Glutamatergic neuron (in vitro differentiated cells): ENCODE data around the gene SRSF7. TPM values are rescaled to one million over a fixed set of nuclear protein-coding genes. Genes with fewer than 3 reads are reported as not detected.

ENCODE experiments used
- DNase-seq: peaks from one replicate; pipeline ENCODE4 v3.0.0; 2022
- H3K27ac Mint-ChIP-seq: one replicate; pipeline ENCODE4 v1.8.0; 2020; ENCODE audit warnings: mild to moderate bottlenecking, mixed read lengths, inconsistent platforms; ENCODE audit not compliant: unreplicated experiment
- H3K27me3 Mint-ChIP-seq: one replicate; pipeline ENCODE4 v1.8.0; 2020; ENCODE audit warnings: mild to moderate bottlenecking, moderate library complexity, mixed read lengths, inconsistent platforms; ENCODE audit not compliant: unreplicated experiment
- H3K36me3 Mint-ChIP-seq: one replicate; pipeline ENCODE4 v1.8.0; 2020; ENCODE audit warnings: mild to moderate bottlenecking, mixed read lengths, inconsistent platforms; ENCODE audit not compliant: unreplicated experiment
- H3K4me1 Mint-ChIP-seq: one replicate; pipeline ENCODE4 v1.8.0; 2020; ENCODE audit warnings: mild to moderate bottlenecking, low read depth, mixed read lengths, inconsistent platforms; ENCODE audit not compliant: unreplicated experiment
- H3K4me3 Mint-ChIP-seq: one replicate; pipeline ENCODE4 v1.8.0; 2020; ENCODE audit warnings: mild to moderate bottlenecking, mixed read lengths, inconsistent platforms; ENCODE audit not compliant: unreplicated experiment
- H3K9me3 Mint-ChIP-seq: one replicate; pipeline ENCODE4 v1.8.0; 2020; ENCODE audit warnings: mild to moderate bottlenecking, moderate library complexity, mixed read lengths, inconsistent platforms; ENCODE audit not compliant: unreplicated experiment
- total RNA-seq: library from RNA; stranded (reverse); fragmentation: NEBNext Ultra II Directional; extraction: Animal tissue kit (Norgen Biotek cat#: 25700); gene quantifications from one replicate; pipeline ENCODE4 v1.2.1, GENCODE V29; 2021; ENCODE audit not compliant: unreplicated experiment
- TF ChIP-seq, protein P1 (sequence below): fragments of 200-600 bp; sonication (generic); IDR thresholded peaks from one replicate; pipeline ENCODE4 v1.5.0; 2021; ENCODE audit not compliant: partially characterized antibody, unreplicated experiment

Gene SRSF7
- total RNA-seq, 1 donor from 2014 or later: 155 TPM

- H3K27me3 Mint-ChIP-seq: peaks cover 13% of the 10 kb centered on the region
- H3K4me3 Mint-ChIP-seq: no peak overlapping the region
These were observed 3.3 kb upstream of the SRSF7 start for GRCh38 chr2:38754506-38754905.

DNA sequence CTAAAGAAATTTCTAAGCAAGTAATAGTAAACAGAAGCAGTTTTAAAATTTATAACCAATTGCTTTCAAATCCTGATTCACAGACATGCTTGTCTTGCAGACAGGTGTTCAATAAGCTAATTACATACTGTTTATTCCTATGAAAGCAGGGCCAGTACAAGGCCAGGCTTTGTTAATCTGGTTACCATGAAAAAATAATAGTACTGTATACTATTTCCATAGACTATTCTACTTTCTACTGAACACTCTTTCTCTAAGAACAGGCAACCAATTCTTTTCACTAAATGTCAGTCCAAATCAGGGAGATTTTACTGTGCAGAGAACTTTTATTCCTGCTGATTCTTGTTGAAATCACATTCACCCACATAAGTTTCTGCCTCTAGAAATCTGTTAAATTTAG, 2.9 kb upstream of the SRSF7 start:
- Mint-ChIP-seq H3K9me3 (peaks cover 22% of the 10 kb centered on the region), H3K27ac (no peak overlapping the region), H3K4me3 (no peak overlapping the region), H3K4me1 (peaks cover 10% of the 10 kb centered on the region), H3K36me3 (no peaks in the 10 kb centered on the region), H3K27me3 (peaks cover 13% of the 10 kb centered on the region)
- TF ChIP-seq, protein P1, sequence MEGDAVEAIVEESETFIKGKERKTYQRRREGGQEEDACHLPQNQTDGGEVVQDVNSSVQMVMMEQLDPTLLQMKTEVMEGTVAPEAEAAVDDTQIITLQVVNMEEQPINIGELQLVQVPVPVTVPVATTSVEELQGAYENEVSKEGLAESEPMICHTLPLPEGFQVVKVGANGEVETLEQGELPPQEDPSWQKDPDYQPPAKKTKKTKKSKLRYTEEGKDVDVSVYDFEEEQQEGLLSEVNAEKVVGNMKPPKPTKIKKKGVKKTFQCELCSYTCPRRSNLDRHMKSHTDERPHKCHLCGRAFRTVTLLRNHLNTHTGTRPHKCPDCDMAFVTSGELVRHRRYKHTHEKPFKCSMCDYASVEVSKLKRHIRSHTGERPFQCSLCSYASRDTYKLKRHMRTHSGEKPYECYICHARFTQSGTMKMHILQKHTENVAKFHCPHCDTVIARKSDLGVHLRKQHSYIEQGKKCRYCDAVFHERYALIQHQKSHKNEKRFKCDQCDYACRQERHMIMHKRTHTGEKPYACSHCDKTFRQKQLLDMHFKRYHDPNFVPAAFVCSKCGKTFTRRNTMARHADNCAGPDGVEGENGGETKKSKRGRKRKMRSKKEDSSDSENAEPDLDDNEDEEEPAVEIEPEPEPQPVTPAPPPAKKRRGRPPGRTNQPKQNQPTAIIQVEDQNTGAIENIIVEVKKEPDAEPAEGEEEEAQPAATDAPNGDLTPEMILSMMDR: no peak
- no peak for DNase-seq

More at GRCh38 chr2:38754506-38754905, 3.3 kb upstream of the SRSF7 start:
- H3K4me1 Mint-ChIP-seq: peaks cover 10% of the 10 kb centered on the region
- H3K27ac Mint-ChIP-seq: no peak overlapping the region
- H3K36me3 Mint-ChIP-seq: no peaks in the 10 kb centered on the region
- DNase-seq: no peak
- TF ChIP-seq, protein P1: no peak
- H3K9me3 Mint-ChIP-seq: peaks cover 22% of the 10 kb centered on the region

- Mint-ChIP-seq H3K27ac (peak overlapping the region; percentile 100), H3K27me3 (peaks cover 13% of the 10 kb centered on the region), H3K4me1 (peaks cover 16% of the 10 kb centered on the region), H3K4me3 (peak overlapping the region; percentile 100), H3K36me3 (no peaks in the 10 kb centered on the region), H3K9me3 (peaks cover 22% of the 10 kb centered on the region)
- DNase-seq: no peak
- TF ChIP-seq, protein P1: no peak
These were observed 642 bp upstream of the SRSF7 start for GRCh38 chr2:38751596-38752410.

DNA sequence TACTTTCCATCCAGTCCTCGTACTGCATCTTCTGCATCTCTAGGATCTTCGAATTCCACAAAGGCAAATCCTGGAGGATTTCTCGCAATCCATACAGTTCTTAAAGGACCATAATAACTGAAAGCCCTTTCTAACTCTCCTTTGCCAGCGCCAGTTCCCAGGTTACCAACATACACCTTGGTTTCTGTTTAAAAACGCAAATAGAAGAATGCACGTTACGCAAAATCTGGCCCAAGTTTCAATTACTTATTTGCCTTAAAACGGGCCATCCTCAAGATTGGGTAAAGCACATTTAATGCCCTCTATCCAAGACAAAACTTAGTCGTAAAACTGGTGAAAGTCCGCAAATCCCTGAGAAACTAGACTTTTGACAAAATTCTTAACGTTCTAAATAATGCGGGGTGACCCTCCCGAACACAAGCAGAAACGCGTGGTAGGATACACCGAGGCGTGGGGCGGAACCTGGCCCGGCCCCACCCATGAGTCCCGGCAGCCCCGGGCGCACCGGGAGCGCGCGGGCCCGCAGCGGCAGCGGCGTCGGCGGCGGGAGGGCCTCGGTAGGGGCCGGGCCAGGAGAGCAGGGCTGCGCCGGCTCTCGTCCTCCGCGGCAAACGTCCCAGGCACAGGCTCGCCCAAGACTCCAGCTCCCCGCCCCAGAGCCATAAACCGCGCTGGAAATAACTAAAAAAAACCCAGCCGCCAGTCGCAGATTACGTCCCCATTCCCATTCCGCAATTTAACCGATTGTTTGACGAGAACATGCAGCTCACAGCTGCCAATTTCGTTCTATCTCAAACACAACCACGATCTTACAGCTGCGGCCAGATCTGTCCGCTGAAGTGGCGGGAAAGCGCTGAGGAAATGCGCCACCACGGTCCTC, 910 bp downstream of the SRSF7 start:
- TF ChIP-seq, protein P1: no peak
- no peaks in the 10 kb centered on the region for H3K36me3 Mint-ChIP-seq
- H3K27me3 Mint-ChIP-seq: peaks cover 13% of the 10 kb centered on the region
- peaks cover 22% of the 10 kb centered on the region for H3K9me3 Mint-ChIP-seq
- H3K27ac Mint-ChIP-seq: peak overlapping the region; percentile 100
- H3K4me1 Mint-ChIP-seq: peaks cover 16% of the 10 kb centered on the region
- DNase-seq: peak; percentile 47
- H3K4me3 Mint-ChIP-seq: peak overlapping the region; percentile 100
